Dedifferentiated amniotic fluid mesenchymal stem cell (primary cell): ENCODE data around the gene FAM111A.
A peak's percentile ranks its signal among the peaks of the same experiment; 100 is the strongest.

ENCODE experiments used
- DNase-seq: peaks from one replicate; pipeline ENCODE4 v3.0.0-alpha.2; 2016; ENCODE audit errors: extremely low spot score

FAM111A gene

DNA sequence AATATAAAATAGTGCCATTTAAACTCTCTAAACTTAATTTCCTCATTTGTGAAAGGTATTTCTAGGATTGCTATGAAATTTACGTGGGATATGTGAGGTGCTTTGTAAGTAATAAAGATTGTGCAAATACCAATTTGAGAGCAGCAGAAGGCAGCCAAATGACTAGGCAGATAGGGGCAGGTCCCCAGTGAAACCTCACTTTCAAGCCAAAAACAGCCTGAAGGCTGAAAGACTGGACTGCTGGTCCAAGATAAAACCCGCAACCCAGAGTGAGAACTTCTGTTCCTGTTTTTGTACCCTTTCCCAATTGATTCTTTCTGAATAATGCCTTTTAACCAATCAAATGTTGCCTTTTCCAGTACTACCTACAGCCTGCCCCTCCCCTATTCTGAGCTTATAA is 36.5 kb downstream of the FAM111A start:
- DNase-seq, result no peak

DNA sequence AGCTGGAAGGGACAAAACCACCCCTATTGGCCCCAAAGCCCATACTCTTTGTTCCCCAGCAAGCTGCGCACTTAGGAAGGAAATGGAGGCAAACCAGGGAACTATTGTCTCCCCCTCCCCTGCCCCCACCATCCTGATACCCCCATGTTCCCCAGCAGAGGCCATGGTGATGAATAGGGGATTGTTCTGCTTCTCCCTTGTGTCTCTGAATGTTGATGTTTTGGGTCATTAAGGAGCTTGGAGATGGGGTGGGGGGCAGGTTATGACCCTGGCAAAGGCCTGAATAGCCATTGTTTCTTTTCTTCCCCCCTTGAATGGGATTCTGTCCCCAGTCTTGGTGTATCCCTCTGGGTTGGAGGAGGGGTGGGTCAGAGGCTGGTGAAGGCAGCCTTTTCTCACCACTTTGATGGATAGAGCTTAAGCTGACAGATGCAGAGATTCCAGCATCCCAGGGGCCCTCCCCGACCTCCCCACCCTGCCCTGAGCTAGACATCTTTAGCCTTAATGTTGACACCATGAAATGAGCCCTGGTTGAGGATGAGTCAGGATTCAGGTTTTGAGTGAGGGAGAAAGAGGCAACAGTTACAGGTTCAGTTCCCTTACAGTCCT is 37.6 kb downstream of the FAM111A start:
- DNase-seq, result no peak

DNA sequence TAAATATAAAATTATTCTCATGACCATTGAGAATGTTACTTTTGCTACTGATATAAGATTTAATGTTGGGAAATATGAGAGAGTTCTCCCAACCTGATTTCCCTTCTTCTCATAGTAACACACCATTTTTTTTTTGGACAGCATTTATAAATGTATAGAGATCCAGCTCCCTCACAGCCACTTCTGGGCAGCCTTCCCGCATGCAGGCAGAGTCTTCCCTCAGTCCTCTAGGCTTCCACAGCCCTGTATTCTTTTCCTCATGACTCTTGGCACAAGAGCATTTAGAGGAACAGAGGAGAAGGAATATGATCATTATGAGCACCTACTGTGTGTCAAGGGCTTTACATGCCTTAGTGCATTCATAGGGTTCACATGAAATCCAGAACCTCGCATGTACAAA is 38.3 kb downstream of the FAM111A start:
- no peak for DNase-seq

DNA sequence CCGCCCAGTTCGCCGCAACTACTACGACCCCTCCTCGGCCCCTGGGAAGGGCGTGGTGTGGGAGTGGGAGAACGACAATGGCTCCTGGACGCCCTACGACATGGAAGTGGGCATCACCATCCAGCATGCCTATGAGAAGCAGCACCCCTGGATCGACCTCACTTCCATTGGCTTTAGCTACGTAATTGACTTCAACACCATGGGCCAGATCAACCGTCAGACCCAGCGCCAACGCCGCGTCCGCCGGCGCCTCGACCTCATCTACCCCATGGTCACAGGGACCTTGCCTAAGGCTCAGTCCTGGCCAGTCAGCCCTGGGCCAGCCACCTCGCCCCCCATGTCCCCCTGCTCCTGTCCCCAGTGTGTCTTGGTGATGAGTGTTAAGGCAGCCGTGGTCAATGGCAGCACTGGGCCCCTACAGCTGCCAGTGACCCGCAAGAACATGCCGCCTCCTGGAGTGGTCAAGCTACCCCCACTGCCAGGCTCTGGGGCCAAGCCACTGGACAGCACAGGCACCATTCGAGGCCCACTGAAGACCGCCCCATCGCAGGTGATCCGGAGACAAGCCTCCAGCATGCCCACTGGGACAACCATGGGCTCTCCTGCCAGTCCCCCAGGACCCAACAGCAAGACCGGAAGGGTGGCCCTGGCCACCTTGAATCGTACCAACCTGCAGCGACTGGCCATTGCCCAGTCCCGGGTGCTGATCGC is 39.2 kb downstream of the FAM111A start:
- DNase-seq, result no peak

DNA sequence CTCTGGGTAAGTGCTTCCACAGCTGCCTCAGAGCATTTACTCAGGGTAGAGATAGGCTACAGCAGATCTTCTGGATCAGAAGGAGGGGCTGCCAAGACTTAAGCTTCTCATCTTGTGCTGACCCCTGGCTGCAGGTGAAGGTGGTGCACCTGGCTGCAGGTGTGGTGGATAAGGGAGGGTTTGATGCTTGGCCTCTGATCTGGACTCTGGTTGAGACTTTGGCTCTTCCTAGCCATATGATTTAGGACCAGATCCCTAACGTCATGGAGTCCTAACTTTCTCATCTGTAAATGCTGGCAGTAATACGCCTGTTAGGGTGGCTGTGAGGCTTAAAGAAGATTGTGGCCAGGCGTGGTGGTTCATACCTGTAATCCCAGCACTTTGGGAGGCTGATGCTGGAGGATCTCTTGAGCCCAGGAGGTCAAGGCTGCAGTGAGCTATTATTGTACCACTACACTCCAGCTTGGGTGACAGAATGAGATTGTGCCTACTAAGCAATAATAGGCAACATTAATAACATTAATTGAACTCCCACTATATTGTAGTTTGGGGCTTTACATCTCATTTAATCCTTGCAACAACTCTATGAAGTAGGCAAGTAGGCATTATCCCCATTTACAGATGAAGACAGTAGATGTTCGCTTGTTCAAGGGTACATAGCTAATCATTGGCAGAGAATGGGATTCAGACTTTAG is 39.9 kb downstream of the FAM111A start:
- DNase-seq, result no peak

DNA sequence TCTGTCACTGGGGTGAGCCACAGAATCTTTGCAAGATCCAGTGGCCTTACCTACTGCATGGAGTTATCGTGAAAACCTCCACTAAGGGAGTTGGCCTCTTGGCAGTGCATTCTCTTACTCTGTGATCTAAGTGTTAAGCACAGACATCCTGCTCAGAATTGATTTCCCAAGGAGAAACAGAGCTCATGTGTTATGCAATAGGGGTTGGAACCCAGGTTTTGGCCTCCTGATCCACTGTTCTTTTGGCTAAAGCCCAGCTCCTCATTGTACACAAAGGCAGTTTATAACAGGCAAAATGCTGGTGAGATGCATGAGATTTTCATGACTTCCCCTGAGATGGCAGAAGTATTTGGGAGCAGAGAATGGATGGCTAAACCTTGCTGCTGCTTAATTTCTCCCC is 41.1 kb downstream of the FAM111A start:
- DNase-seq, result no peak

DNA sequence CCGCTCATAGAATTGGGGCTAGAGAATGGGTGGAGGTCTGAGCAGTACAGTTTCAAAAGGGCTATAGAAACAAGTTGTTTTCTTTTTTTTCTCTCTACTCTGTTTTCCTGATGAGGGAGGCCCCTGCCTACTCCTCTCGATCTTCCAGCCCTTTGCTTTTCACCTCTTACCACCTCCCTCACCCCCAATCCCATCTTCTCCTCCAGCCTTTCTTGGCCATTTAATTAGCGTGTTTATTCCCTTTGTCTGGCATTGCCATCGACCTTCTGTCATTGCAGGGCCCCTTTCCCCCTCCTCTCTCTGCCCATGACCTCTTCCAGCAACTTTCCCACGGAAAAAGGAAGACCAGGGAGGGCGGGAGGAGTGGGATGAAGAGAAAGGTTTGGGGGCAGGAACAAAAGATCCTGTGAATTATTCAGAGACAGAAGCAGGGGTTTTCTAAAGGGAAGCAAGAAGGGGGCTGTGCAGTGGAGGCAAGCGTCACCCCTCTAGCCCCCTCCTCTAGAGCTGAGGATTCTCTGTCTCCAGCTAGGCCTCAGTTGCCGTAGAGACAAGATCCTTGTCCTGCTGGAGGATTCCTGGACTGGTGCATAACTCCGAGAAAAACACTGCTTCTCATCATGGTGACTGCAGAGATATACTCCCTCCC is 42.2 kb downstream of the FAM111A start:
- no peak for DNase-seq

DNA sequence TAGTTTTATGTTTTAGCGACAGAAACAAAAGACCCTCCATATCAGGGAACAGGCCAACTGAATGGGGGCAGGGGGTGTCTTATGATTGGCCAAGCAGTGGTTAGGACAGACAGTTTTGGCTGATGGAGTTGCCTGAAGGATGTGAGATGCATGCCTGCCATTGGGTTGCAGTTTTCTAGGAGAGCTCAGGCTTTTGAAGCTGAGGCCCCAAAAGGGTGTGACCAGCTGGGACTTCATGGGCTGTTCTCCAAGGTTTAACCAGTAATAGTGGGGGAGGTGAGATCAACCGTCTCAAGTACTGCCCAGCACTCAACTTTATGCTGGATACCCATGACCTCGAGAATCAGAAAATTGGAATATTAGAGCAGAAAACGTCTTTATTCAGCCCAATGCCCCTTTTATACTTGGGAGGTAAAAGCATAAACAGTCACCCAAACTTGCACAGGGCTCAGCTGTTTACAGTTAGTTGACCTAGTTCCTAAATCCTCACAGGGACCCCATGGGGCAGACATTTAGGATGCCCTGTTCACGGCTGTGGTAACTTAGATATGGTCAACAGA is 42.8 kb downstream of the FAM111A start:
- DNase-seq, result no peak

DNA sequence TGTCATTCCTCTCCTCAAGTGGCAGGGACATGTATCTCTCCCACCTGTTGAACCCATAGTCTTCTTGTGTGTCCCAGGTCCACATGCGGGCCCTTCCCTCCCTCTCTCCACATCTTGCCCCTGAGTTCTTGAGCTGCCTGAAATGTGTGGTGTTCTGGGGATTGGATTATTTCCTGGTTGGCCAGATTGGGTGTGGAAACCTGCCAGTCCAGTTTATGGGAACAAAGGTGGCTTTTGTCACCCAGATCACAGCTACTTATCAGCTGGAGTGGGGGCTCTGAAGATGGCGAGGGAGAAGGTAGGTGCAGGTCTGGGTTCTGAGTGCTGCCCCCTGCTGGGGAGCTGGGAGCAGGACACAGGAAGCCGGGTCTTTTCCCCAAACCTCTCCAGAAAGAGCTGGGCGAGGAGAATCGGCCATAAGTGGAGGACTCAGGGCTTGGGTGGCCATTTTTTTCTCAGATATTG is 43.5 kb downstream of the FAM111A start:
- no peak for DNase-seq

DNA sequence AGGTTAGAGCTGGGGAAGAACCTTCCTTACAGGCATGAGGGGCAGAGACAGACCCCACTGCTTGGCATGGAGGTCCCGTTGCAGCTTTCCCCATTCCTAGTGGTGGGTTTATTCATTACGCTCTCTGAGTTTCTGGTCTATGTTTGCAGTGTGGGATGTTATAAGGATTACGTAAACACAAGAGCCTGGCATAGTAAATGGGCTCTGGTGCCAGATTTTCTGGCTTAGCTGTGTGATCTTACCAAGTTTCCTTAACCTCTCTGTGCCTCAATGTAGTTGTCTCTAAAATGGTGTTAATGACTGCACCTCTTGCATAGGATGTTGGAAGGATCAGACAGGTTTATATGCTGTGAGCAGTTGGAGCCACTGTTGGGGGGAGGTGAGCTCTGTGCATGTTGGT is 44.4 kb downstream of the FAM111A start:
- DNase-seq, result no peak

DNA sequence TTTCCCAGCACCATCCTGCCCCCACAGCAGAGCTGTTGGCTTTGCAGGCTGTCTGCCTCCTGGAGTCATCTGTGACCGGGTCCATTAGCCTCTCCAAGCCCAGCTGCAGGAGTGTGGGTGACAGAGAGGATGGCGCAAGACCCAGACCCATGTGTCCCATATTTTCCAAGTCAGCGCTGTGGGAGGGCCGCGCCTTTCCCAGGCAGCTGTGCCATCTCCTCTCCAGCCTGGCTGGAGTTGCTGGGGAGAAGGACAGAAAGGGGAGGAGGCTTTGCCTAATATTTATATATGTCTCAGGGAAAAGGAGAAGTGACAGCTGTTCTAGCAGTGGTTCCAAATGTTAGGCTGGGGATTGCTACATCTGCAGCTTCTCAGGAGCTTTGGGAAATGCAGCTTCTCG is 44.9 kb downstream of the FAM111A start:
- no peak for DNase-seq

DNA sequence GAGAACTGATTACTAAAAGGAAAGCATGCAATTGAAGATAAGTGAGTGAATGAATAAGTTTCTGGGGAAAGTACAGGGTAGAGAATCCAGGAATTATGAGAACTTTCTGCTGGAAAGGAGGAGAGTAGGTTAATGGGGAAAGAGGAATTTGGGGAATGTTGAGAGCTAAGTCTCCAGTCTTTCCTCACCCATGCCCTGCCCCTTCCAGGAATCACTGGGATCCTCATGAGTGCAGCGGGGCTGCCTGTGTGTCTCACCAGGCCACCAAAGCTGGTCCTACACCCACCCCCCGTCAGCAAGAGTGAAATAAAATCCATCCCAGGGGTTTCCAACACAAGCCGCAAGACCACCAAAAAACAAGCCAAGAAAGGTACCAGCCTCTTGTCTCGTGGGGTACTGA is 46.3 kb downstream of the FAM111A start:
- no peak for DNase-seq

DNA sequence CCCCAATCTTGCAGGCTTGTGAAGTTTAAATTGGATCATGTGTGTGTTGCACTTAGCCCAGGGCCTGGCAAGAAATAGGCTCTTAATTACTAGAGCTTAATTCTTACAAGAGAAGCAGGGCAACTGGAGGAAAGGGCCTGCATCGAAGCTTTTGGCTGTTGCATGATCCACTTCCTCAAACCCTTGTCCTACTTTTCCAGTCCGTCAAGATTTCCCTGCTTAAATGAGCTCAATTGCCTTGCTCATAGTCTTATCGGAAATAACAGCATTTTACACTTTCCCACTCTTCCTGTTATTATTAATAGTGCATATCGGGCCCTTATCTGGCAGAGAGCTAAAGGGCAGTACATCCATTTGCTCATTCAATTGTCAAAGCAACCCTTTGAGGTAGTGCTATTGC is 47.3 kb downstream of the FAM111A start:
- DNase-seq, result no peak

DNA sequence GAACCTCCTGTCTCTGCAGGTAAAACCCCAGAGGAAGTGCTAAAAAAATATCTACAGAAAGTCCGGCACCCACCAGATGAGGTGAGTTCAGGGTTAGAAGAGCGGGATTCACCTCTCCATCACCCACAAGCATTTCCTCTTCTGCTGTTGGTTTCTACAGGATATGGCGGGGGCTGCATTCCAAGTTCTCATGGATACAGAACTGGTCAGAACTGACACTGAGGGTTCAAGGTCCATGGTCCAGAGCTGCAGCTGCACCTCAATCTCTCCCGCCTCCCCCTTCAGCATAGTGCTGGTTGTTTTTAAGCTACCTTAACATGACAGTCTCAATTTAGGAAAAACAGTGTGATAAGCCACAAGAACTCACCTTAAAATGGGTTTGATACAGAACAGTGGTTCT is 48.4 kb downstream of the FAM111A start:
- DNase-seq, result no peak

DNA sequence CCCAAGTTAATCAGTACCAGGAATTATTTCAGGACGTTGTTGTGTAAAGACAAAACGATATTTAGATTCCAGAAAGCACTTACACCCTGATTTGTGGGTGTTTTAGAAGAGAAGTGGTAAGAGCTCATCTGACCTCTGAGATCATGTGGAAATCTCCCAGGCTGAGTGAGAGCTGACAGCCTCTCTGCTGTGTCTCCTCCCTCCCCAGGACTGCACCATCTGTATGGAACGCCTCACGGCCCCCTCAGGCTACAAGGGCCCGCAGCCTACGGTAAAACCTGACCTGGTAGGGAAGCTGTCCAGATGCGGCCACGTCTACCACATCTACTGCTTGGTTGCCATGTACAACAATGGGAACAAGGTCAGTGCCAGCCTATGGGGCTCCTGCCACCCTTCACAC is 49.2 kb downstream of the FAM111A start:
- no peak for DNase-seq

DNA sequence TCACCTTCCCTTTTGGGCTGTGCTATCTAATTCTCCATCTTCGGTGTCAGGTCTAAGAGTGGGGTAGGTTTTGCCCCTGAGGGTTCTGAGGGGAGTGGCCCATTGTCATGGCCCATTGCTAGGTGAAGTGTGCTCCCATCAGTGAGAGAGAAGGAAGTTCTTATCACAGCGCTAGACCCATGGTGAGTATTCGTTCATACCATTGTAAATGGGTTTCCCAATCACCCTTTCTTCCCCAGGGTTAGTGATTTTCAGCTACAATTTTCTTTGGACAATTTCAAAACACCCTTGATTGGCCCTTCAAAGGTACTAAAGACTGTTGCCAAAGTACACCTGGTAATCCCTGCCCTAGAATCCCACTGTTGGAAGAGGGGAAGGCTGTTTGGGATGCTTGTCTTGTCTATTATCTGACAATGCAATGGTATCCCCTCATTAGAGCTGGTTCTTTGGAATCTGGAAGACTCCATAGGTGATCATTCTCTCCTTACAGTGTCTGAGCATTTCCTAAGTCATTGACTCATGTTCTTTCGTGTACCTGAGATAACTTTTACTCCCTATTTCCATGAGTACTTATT is 49.9 kb downstream of the FAM111A start:
- DNase-seq, result no peak

DNA sequence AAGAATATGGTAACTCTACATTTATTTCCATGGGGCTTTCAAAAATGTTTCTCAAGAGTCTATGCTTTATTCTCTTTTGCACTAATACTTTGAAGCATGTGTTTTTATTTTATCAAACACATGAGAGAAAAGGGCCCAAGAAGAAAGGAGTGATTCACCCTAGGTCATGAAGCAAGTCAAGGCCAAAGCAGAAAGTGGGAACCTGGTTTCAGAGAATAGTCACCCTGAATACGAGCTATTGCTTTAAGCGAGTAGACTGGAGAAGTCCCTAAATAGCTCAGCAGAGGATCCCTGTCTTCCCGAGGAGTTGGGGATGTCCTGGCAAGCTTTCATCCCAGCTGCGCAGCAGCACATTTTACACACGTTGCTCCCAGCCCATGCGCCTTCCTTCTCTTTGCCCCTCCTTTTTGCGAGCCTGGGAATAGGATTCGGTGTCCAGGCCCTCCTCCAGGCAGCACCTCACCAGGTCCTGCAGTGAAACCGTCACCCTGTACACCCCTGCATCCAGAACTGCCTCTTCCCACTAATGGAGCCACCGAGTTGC is 51.0 kb downstream of the FAM111A start:
- DNase-seq, result no peak

DNA sequence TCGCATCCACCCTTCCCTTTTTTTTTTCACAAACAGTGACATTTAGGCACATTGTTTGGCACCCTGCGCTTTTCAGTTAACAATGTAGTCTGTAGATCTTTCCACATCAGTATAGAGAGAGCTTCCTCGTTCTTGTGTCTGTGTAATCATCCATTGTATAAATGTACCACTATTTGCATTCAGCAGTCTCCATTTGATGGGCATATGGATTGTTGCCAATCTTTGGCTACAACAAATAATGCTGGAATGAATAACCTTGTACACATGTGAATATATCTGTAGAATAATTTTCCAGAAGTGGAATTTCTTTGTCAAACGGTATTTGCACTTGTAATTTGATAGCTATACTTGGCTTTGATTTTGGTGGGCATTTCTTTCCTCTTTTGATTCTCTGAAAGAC is 52.9 kb downstream of the FAM111A start:
- no peak for DNase-seq

DNA sequence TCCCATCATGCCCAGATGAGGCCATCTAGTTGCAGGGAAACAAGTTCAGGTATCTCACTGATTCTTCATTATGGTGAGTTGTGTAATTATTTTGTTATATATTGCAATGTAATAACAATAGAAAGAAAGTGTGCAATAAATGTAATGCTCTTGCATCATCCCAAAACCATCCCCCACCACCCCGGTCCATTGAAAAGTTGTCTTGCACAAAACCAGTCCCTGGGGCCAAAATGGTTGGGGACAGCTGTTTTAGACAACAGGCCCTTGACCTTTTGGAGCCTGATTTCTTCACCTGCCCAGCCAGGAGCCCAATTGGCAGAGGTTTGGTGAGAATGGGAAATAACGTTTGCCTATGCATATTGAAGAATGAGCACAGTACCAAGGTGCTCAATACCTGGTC is 54.1 kb downstream of the FAM111A start:
- no peak for DNase-seq

DNA sequence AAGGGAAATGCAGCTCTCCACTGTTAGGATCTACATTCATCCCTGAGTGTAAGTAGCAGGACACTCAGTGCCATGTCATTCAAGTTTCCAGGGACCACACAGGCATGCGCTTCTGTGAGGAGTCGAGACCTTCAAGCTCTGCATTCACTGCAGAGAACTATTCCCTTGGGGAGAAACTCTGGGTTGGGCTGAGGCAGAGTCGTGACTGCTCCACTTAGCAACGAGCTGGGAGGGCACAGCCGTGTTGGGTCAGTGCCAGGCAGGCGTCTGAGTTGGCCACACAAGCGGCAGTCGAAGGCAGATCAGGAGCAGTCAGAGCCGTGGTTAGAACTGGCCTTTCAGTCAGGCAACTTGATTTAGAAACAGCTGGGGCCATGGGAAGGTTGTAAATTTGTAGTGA is 55.3 kb downstream of the FAM111A start:
- DNase-seq, result peak; percentile 67

DNA sequence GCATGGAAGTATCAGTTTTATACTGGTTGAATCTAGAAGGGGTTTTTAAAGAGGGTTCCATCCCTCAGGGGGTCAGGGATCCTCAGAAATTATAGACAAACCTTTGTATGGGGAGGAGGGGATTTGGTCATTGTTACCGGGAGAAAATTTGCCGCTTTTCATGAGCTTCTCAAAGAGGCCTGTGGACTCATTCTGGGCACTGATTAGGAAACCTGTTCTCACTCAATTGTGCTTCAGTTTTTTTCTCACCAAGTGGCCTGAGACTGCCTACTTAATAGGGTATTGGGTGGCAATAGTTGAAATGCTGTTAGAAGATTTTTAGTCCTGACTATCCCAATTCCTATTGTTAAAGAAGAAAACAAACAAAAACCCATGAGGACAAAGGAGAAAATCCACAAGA is 56.1 kb downstream of the FAM111A start:
- no peak for DNase-seq
